B cell (primary cell): ENCODE data around the gene PDC. TPM values are rescaled to one million over a fixed set of nuclear protein-coding genes. Genes with fewer than 3 reads are reported as not detected.

Experiments used
- ATAC-seq: fragments of 200-7000 bp; cut with Tn5 transposase; one replicate; pipeline ENCODE4 v1.10.0; 2021; ENCODE audit warnings: low read depth, mild to moderate bottlenecking, moderate number of reproducible peaks, moderate library complexity
- CTCF ChIA-PET: fragments of 350-600 bp; sonication (Branson Sonifier 250); formaldehyde crosslinking; loops from one replicate; lab custom pipeline; 2021; ENCODE audit warnings: antibody characterized with exemption, inconsistent platforms; lab: Charles Lee
- POLR2A ChIA-PET: fragments of 350-600 bp; sonication (Branson Sonifier 250); formaldehyde crosslinking; loops from one replicate; lab custom pipeline; 2021; ENCODE audit warnings: antibody characterized with exemption; lab: Charles Lee
- DNase-seq: peaks from one replicate; pipeline ENCODE4 v3.0.0; 2013
- H2AFZ ChIP-seq: 2 replicates; pipeline ENCODE4 v1.6.1; 2012; ENCODE audit warnings: mild to moderate bottlenecking, low read depth, low read length; ENCODE audit not compliant: insufficient read depth, poor library complexity, severe bottlenecking
- H3K27ac ChIP-seq, 2 donors: 1 replicate in 1 of 2; 2 replicates in 1 of 2; pipeline ENCODE4 v1.5.1; 2012 to 2013; ENCODE audit warnings: low read length in 2 of 2, mild to moderate bottlenecking in 2 of 2, moderate library complexity in 1 of 2
- H3K27me3 ChIP-seq, 4 experiments: fragments of 200-600 bp in 1 of 4; sonication (generic) in 1 of 4; replicated peaks in 1 of 4; 1 replicate in 2 of 4; 2 replicates in 2 of 4; pipeline versions ENCODE4 v1.6.1 to v1.7.0; 2013 to 2016; ENCODE audit warnings: low read length in 3 of 4, mild to moderate bottlenecking in 2 of 4, mixed read lengths in 1 of 4, moderate library complexity in 1 of 4; ENCODE audit not compliant: insufficient read depth in 4 of 4, control insufficient read depth in 3 of 4; ENCODE audit errors: control extremely low read depth in 1 of 4
- H3K36me3 ChIP-seq, 2 experiments: replicated peaks in 1 of 2; 1 replicate in 1 of 2; 2 replicates in 1 of 2; pipeline versions ENCODE4 v1.6.1 to v1.7.1; 2013; ENCODE audit warnings: low read length in 1 of 2; ENCODE audit not compliant: insufficient read depth in 2 of 2, control insufficient read depth in 1 of 2; ENCODE audit errors: control extremely low read depth in 1 of 2, extremely low read depth in 1 of 2
- H3K4me1 ChIP-seq, 2 donors: fragments of 200-600 bp in 1 of 2; sonication (generic) in 1 of 2; 1 replicate in 1 of 2; 2 replicates in 1 of 2; pipeline versions ENCODE4 v1.5.1 to v1.6.1; 2013 to 2017; ENCODE audit warnings: low read length in 2 of 2; ENCODE audit not compliant: control insufficient read depth in 2 of 2, insufficient read depth in 2 of 2
- H3K4me2 ChIP-seq: replicated peaks from 2 replicates; pipeline ENCODE3; 2012; ENCODE audit warnings: mild to moderate bottlenecking, low read depth, low read length; ENCODE audit not compliant: poor library complexity, severe bottlenecking
- H3K4me3 ChIP-seq, 5 experiments: fragments of 200-600 bp in 1 of 5; sonication (generic) in 1 of 5; 1 replicate in 3 of 5; 2 replicates in 2 of 5; pipeline versions ENCODE4 v1.5.1 to v1.7.0; 2011 to 2016; ENCODE audit warnings: low read length in 4 of 5, mild to moderate bottlenecking in 4 of 5, low read depth in 2 of 5, control low read depth in 1 of 5, moderate library complexity in 1 of 5; ENCODE audit not compliant: insufficient read depth in 1 of 5; ENCODE audit errors: control extremely low read depth in 1 of 5, extremely low read depth in 1 of 5
- H3K79me2 ChIP-seq: fragments of 200-600 bp; sonication (generic); one replicate; pipeline ENCODE4 v1.6.0; 2016; ENCODE audit warnings: low read length; ENCODE audit not compliant: control insufficient read depth, insufficient read depth
- H3K9ac ChIP-seq: fragments of 200-600 bp; sonication (generic); 2 replicates; pipeline ENCODE4 v1.6.1; 2017; ENCODE audit warnings: mild to moderate bottlenecking, low read length, moderate library complexity
- H3K9me3 ChIP-seq, 3 donors: one replicate each; pipeline versions ENCODE4 v1.6.1 to v1.7.1; 2013; ENCODE audit warnings: low read length in 2 of 3; ENCODE audit not compliant: control insufficient read depth in 2 of 3, insufficient read depth in 1 of 3; ENCODE audit errors: control extremely low read depth in 1 of 3
- H4K20me1 ChIP-seq: 2 replicates; pipeline ENCODE4 v1.6.0; 2012; ENCODE audit warnings: mild to moderate bottlenecking, low read length; ENCODE audit not compliant: insufficient read depth, control insufficient read depth, poor library complexity, severe bottlenecking
- H3K27ac Mint-ChIP-seq: one replicate; pipeline ENCODE4 v1.8.0; 2021; ENCODE audit warnings: mixed read lengths
- H3K27me3 Mint-ChIP-seq: one replicate; pipeline ENCODE4 v1.8.0; 2021; ENCODE audit warnings: mixed read lengths
- H3K4me1 Mint-ChIP-seq: one replicate; pipeline ENCODE4 v1.8.0; 2021; ENCODE audit warnings: mixed read lengths
- H3K4me3 Mint-ChIP-seq: one replicate; pipeline ENCODE4 v1.8.0; 2021; ENCODE audit warnings: mixed read lengths
- H3K9me3 Mint-ChIP-seq: one replicate; pipeline ENCODE4 v1.8.0; 2022; ENCODE audit warnings: mixed read lengths; ENCODE audit not compliant: insufficient read depth
- CTCF ChIP-seq: fragments of 200-600 bp; IDR thresholded peaks from one replicate; pipeline ENCODE4 v1.8.0; 2022; ENCODE audit warnings: antibody characterized with exemption, mild to moderate bottlenecking
- EZH2 ChIP-seq: IDR thresholded peaks from 2 replicates; pipeline ENCODE4 v1.6.1; 2012; ENCODE audit warnings: borderline replicate concordance, low read depth, mild to moderate bottlenecking, moderate library complexity, low read length; ENCODE audit not compliant: insufficient read depth, poor library complexity, severe bottlenecking
- WGBS: methylation state at CpG from one replicate; pipeline ENCODE4 v1.1.5; 2013; ENCODE audit warnings: missing lambda C conversion rate; ENCODE audit not compliant: insufficient coverage; 5-methylcytosine and 5-hydroxymethylcytosine counted together
- intact Hi-C: fragments of 100-400 bp; cut with micrococcal nuclease; formaldehyde crosslinking; loops from one replicate; pipeline ENCODE4 v1.10.0; 2022
- polyA plus RNA-seq: library from polyadenylated mRNA; depleted of rRNA; stranded (reverse); fragments of >200 nt; gene quantifications from 2 replicates; pipeline ENCODE4 v1.2.3, GENCODE V29; 2012
- total RNA-seq, 2 donors: library from RNA; stranded (reverse); fragments of 120-200 nt in 1 of 2; gene quantifications; 1 replicate in 1 of 2; 2 replicates in 1 of 2; pipeline versions ENCODE4 v1.2.3 to v1.2.4, GENCODE V29; 2013 to 2022

PDC gene
- total and polyA plus RNA-seq, 2 donors (not counting 1 experiment from before 2014, with no cell fraction given), result not detected

- WGBS, result 100% methylated on average over 1 of the region's 3 CpGs
Observed at GRCh38 chr1:186429017-186429416, 31.9 kb downstream of the PDC start.

GRCh38 chr1:186426118-186426517, 34.8 kb downstream of the PDC start:
- H3K4me1 Mint-ChIP-seq, result no peaks in the 10 kb centered on the region
- no peaks in the 10 kb centered on the region for H3K27me3 Mint-ChIP-seq
- no peaks in the 10 kb centered on the region for H3K9me3 Mint-ChIP-seq
- H3K9me3 ChIP-seq, result no peaks in the 10 kb centered on the region
- CTCF ChIA-PET, result no interaction called here
- WGBS, result 100% methylated on average over 2 of the region's 3 CpGs
- POLR2A ChIA-PET, result no interaction called here
- TF ChIP-seq EZH2, result no peak
- no peak for TF ChIP-seq CTCF
- intact Hi-C loops, result no loop called here
- H3K9ac ChIP-seq, result no peak overlapping the region
- ATAC-seq (no peak), DNase-seq (no peak)
- H3K36me3 ChIP-seq, result no peaks in the 10 kb centered on the region
- no peak overlapping the region for H2AFZ ChIP-seq
- H3K27ac ChIP-seq, result no peak overlapping the region
- H3K4me3 Mint-ChIP-seq, result no peak overlapping the region
- H3K4me1 ChIP-seq, result no peaks in the 10 kb centered on the region
- no peak overlapping the region for H3K27ac Mint-ChIP-seq
- H3K4me3 ChIP-seq, result no peak overlapping the region
- H4K20me1 ChIP-seq, result no peaks in the 10 kb centered on the region
- H3K4me2 ChIP-seq, result no peak overlapping the region
- H3K79me2 ChIP-seq, result no peaks in the 10 kb centered on the region
- H3K27me3 ChIP-seq, result no peaks in the 10 kb centered on the region

More at GRCh38 chr1:186429017-186429416, 31.9 kb downstream of the PDC start:
- ATAC-seq (no peak), DNase-seq (no peak)
- ChIA-PET CTCF (no interaction called here), POLR2A (no interaction called here)
- H3K4me1 ChIP-seq, result no peaks in the 10 kb centered on the region
- no peak overlapping the region for H3K27ac ChIP-seq
- H3K36me3 ChIP-seq, result no peaks in the 10 kb centered on the region
- H3K4me3 Mint-ChIP-seq, result no peak overlapping the region
- H3K27me3 ChIP-seq, result no peaks in the 10 kb centered on the region
- no peak overlapping the region for H3K27ac Mint-ChIP-seq
- no peak overlapping the region for H3K9ac ChIP-seq
- TF ChIP-seq CTCF, result no peak
- TF ChIP-seq EZH2, result no peak
- H3K9me3 ChIP-seq, result no peaks in the 10 kb centered on the region
- no peaks in the 10 kb centered on the region for H3K4me1 Mint-ChIP-seq
- no peaks in the 10 kb centered on the region for H3K27me3 Mint-ChIP-seq
- H3K79me2 ChIP-seq, result no peaks in the 10 kb centered on the region
- H4K20me1 ChIP-seq, result no peaks in the 10 kb centered on the region
- H3K9me3 Mint-ChIP-seq, result no peaks in the 10 kb centered on the region
- intact Hi-C loops, result no loop called here
- no peak overlapping the region for H3K4me2 ChIP-seq
- H3K4me3 ChIP-seq, result no peak overlapping the region
- H2AFZ ChIP-seq, result no peak overlapping the region
